PFSK-1 (cell line): ENCODE measurements around the gene DDOST.

Source experiments
- FOXP2 ChIP-seq: optimal IDR thresholded peaks from 2 replicates; pipeline ENCODE3; 2011; ENCODE audit warnings: borderline replicate concordance, control low read depth, inconsistent platforms; ENCODE audit not compliant: insufficient read depth; ENCODE audit errors: extremely low read length, extremely low read depth
- POLR2AphosphoS5 ChIP-seq: IDR thresholded peaks from 2 replicates; pipeline ENCODE4 v1.6.1; 2012; ENCODE audit warnings: low read depth, mild to moderate bottlenecking, control low read depth, low read length, moderate library complexity
- REST ChIP-seq, 2 experiments: IDR thresholded peaks; 2 replicates each; pipeline versions ENCODE4 v1.6.1 to v1.8.0; 2011 to 2012; ENCODE audit warnings: low read depth in 2 of 2, low read length in 2 of 2, control low read depth in 1 of 2, inconsistent platforms in 1 of 2, mild to moderate bottlenecking in 1 of 2, moderate library complexity in 1 of 2; ENCODE audit not compliant: insufficient read depth in 1 of 2
- SIN3A ChIP-seq: IDR thresholded peaks from 2 replicates; pipeline ENCODE4 v1.6.1; 2012; ENCODE audit warnings: mild to moderate bottlenecking, low read length, moderate library complexity, borderline replicate concordance; ENCODE audit not compliant: insufficient read depth
- TAF1 ChIP-seq: IDR thresholded peaks from 2 replicates; pipeline ENCODE4 v1.6.1; 2012; ENCODE audit warnings: low read length, control low read depth, borderline replicate concordance; ENCODE audit not compliant: insufficient read depth

The DDOST gene

GRCh38 chr1:20703124-20703756, 42.1 kb upstream of the DDOST start:
- no peak for TF ChIP-seq POLR2AphosphoS5
- TF ChIP-seq REST (IDR thresholded peaks at IDR 0.05; ENCODE audit: insufficient read depth in 1 of 2, low read depth in 2 of 2, low read length in 2 of 2), result no peak
- TF ChIP-seq SIN3A, result no peak
- TF ChIP-seq FOXP2, result no peak
- no peak for TF ChIP-seq TAF1

GRCh38 chr1:20702416-20702815, 41.2 kb upstream of the DDOST start:
- TF ChIP-seq FOXP2 (no peak), TAF1 (no peak), SIN3A (no peak), POLR2AphosphoS5 (no peak), REST (IDR thresholded peaks at IDR 0.05; ENCODE audit: insufficient read depth in 1 of 2, low read depth in 2 of 2, low read length in 2 of 2) (no peak)

GRCh38 chr1:20701847-20702246, 40.7 kb upstream of the DDOST start:
- TF ChIP-seq POLR2AphosphoS5 (no peak), REST (IDR thresholded peaks at IDR 0.05; ENCODE audit: insufficient read depth in 1 of 2, low read depth in 2 of 2, low read length in 2 of 2) (no peak), FOXP2 (no peak), SIN3A (no peak), TAF1 (no peak)

- TF ChIP-seq REST (IDR thresholded peaks at IDR 0.05; ENCODE audit: insufficient read depth in 1 of 2, low read depth in 2 of 2, low read length in 2 of 2) (no peak), TAF1 (no peak), FOXP2 (no peak), POLR2AphosphoS5 (no peak), SIN3A (no peak)
Observed at GRCh38 chr1:20701446-20701845, 40.3 kb upstream of the DDOST start.
